Measurements from ENCODE around the gene NFIX.

The NFIX gene

GRCh38 chr19:13095934-13096927, 101.0 kb downstream of the NFIX start:
- DNase-seq: no peak

- DNase-seq: no peak
Measured at GRCh38 chr19:13097033-13097462, 101.8 kb downstream of the NFIX start.

- no peak for DNase-seq
Measured at GRCh38 chr19:13097463-13098258, 102.4 kb downstream of the NFIX start.

GRCh38 chr19:13098277-13099072, 103.2 kb downstream of the NFIX start:
- DNase-seq: no peak

- DNase-seq: peak; percentile 29
Measured at GRCh38 chr19:13099073-13099999, 104.1 kb downstream of the NFIX start.

GRCh38 chr19:13100031-13100588, 104.8 kb downstream of the NFIX start:
- DNase-seq: no peak

- DNase-seq: no peak
Measured at GRCh38 chr19:13100841-13101589, 105.7 kb downstream of the NFIX start.

- no peak for DNase-seq
Measured at GRCh38 chr19:13101590-13102415, 106.5 kb downstream of the NFIX start.

- no peak for DNase-seq
Measured at GRCh38 chr19:13102416-13102665, 107.1 kb downstream of the NFIX start.

GRCh38 chr19:13102666-13103580, 107.6 kb downstream of the NFIX start, which contains the start of gene LYL1:
Gene LYL1 (minus strand): TSS chr19:13102858. CDS start chr19:13101171, 1,687 bp downstream.
- DNase-seq: no peak

GRCh38 chr19:13103581-13104359, 108.5 kb downstream of the NFIX start:
- no peak for DNase-seq

- no peak for DNase-seq
Measured at GRCh38 chr19:13104360-13104847, 109.1 kb downstream of the NFIX start.

GRCh38 chr19:13104848-13105711, 109.8 kb downstream of the NFIX start:
- DNase-seq: no peak

- no peak for DNase-seq
Measured at GRCh38 chr19:13109361-13110098, 114.3 kb downstream of the NFIX start.

GRCh38 chr19:13110099-13110610, 114.9 kb downstream of the NFIX start:
- DNase-seq: no peak

GRCh38 chr19:13112555-13112954, 117.3 kb downstream of the NFIX start:
- DNase-seq: no peak
